SU-DHL-6 (cell line): ENCODE data around the gene KCNIP2.
A peak's percentile ranks its signal among the peaks of the same experiment; 100 is the strongest.

Experiments
- H2AFZ ChIP-seq: fragments of 200-600 bp; sonication (generic); 2 replicates; pipeline ENCODE4 v1.6.1; 2014; ENCODE audit warnings: low read depth, mild to moderate bottlenecking, moderate library complexity, mixed read lengths, antibody characterized with exemption, low read length; ENCODE audit not compliant: severe bottlenecking
- H3F3A ChIP-seq: fragments of 200-600 bp; shearing (Covaris generic); 2 replicates; pipeline ENCODE4 v1.6.0; 2016; ENCODE audit warnings: antibody characterized with exemption, mild to moderate bottlenecking; ENCODE audit not compliant: insufficient read depth
- H3K27ac ChIP-seq: fragments of 200-600 bp; sonication (generic); 2 replicates; pipeline ENCODE4 v1.5.1; 2016; ENCODE audit warnings: low read depth, mild to moderate bottlenecking, low read length, moderate library complexity, mixed read lengths
- H3K27me3 ChIP-seq: fragments of 200-600 bp; sonication (generic), shearing (Covaris generic); 2 replicates; pipeline ENCODE4 v1.6.0; 2014; ENCODE audit warnings: mild to moderate bottlenecking, low read length
- H3K36me3 ChIP-seq: fragments of 200-600 bp; sonication (generic); 2 replicates; pipeline ENCODE4 v1.6.1; 2014; ENCODE audit warnings: mild to moderate bottlenecking, low read length, mixed read lengths
- H3K4me2 ChIP-seq: fragments of 300-600, 200-600 bp; shearing (Covaris generic), sonication (generic); 2 replicates; pipeline ENCODE4 v1.6.0; 2014; ENCODE audit warnings: low read length, low read depth, mild to moderate bottlenecking; ENCODE audit not compliant: poor library complexity, severe bottlenecking
- H3K4me3 ChIP-seq: fragments of 200-600 bp; sonication (generic); 2 replicates; pipeline ENCODE4 v1.5.1; 2014; ENCODE audit warnings: antibody characterized with exemption, low read length, mild to moderate bottlenecking, mixed read lengths; ENCODE audit not compliant: insufficient read depth, poor library complexity, severe bottlenecking
- H3K79me2 ChIP-seq: fragments of 200-600 bp; sonication (generic); 2 replicates; pipeline ENCODE4 v1.6.1; 2014; ENCODE audit warnings: mild to moderate bottlenecking, low read length, moderate library complexity; ENCODE audit not compliant: insufficient read depth
- H3K9ac ChIP-seq: fragments of 200-600 bp; sonication (generic); 2 replicates; pipeline ENCODE4 v1.7.0; 2014; ENCODE audit warnings: mild to moderate bottlenecking, low read length
- H3K9me2 ChIP-seq: fragments of 200-600 bp; sonication (generic); replicated peaks from 2 replicates; pipeline ENCODE4 v1.6.1; 2014; ENCODE audit warnings: low read length; ENCODE audit not compliant: insufficient read depth
- H3K9me3 ChIP-seq: fragments of 200-600 bp; sonication (generic); 2 replicates; pipeline ENCODE4 v1.6.1; 2014; ENCODE audit warnings: low read length, mixed read lengths; ENCODE audit not compliant: insufficient read depth
- H4K20me1 ChIP-seq: fragments of 200-600 bp; sonication (generic); 2 replicates; pipeline ENCODE4 v1.6.1; 2014; ENCODE audit warnings: low read depth, mild to moderate bottlenecking, antibody characterized with exemption, low read length, moderate library complexity, mixed read lengths
- CTCF ChIP-seq: fragments of 200-600 bp; sonication (generic); IDR thresholded peaks from one replicate; pipeline ENCODE4 v1.5.1; 2017; ENCODE audit warnings: antibody characterized with exemption, mild to moderate bottlenecking, low read length, moderate library complexity; ENCODE audit not compliant: insufficient read depth, poor library complexity, severe bottlenecking
- EZH2phosphoT487 ChIP-seq: fragments of 200-600 bp; sonication (generic), shearing (Covaris generic); conservative IDR thresholded peaks from 2 replicates; pipeline ENCODE4 v1.6.1; 2018; ENCODE audit warnings: mild to moderate bottlenecking, antibody characterized with exemption, low read length, moderate library complexity, mixed read lengths

Gene KCNIP2

GRCh38 chr10:101814466-101815071, 29.0 kb downstream of the KCNIP2 start:
- H3F3A ChIP-seq: peaks cover 31% of the 10 kb centered on the region
- no peaks in the 10 kb centered on the region for H3K27me3 ChIP-seq
- peak overlapping the region; percentile 97 for H3K4me3 ChIP-seq
- no peak overlapping the region for H3K9ac ChIP-seq
- no peaks in the 10 kb centered on the region for H3K9me2 ChIP-seq
- TF ChIP-seq CTCF: no peak
- TF ChIP-seq EZH2phosphoT487: no peak
- H2AFZ ChIP-seq: no peak overlapping the region
- peak overlapping the region; percentile 100 for H3K4me2 ChIP-seq
- peaks cover 32% of the 10 kb centered on the region for H4K20me1 ChIP-seq
- H3K36me3 ChIP-seq: peaks cover 19% of the 10 kb centered on the region
- H3K27ac ChIP-seq: peak overlapping the region; percentile 44
- no peaks in the 10 kb centered on the region for H3K9me3 ChIP-seq
- H3K79me2 ChIP-seq: peaks cover 79% of the 10 kb centered on the region

- H3K36me3 ChIP-seq: peaks cover 32% of the 10 kb centered on the region
- no peak overlapping the region for H3K4me2 ChIP-seq
- H2AFZ ChIP-seq: no peak overlapping the region
- no peak overlapping the region for H3K9ac ChIP-seq
- no peaks in the 10 kb centered on the region for H3K9me3 ChIP-seq
- no peak overlapping the region for H3K27ac ChIP-seq
- peaks cover 73% of the 10 kb centered on the region for H3K79me2 ChIP-seq
- H3K9me2 ChIP-seq: no peaks in the 10 kb centered on the region
- no peak overlapping the region for H3K4me3 ChIP-seq
- H3K27me3 ChIP-seq: no peaks in the 10 kb centered on the region
- H4K20me1 ChIP-seq: peaks cover 32% of the 10 kb centered on the region
- peaks cover 31% of the 10 kb centered on the region for H3F3A ChIP-seq
- TF ChIP-seq EZH2phosphoT487 (no peak), CTCF (no peak)
These were observed 31.0 kb downstream of the KCNIP2 start for GRCh38 chr10:101812606-101813005.

GRCh38 chr10:101807158-101807557, 36.4 kb downstream of the KCNIP2 start:
- Histone ChIP-seq H4K20me1 (no peaks in the 10 kb centered on the region), H3K4me2 (no peak overlapping the region), H3K4me3 (no peak overlapping the region), H2AFZ (no peak overlapping the region), H3K9me3 (no peaks in the 10 kb centered on the region), H3K27me3 (no peaks in the 10 kb centered on the region), H3K27ac (no peak overlapping the region), H3K9me2 (no peaks in the 10 kb centered on the region), H3K9ac (no peak overlapping the region), H3K36me3 (peaks cover 40% of the 10 kb centered on the region), H3F3A (peaks cover 12% of the 10 kb centered on the region; the same call in 1 of the 2 replicates), H3K79me2 (peaks cover 23% of the 10 kb centered on the region)
- TF ChIP-seq CTCF: no peak
- TF ChIP-seq EZH2phosphoT487: no peak
